Activated naive CD8-positive, alpha-beta T cell treated with anti-CD3 and anti-CD28 coated beads, Interleukin-2, amount 50 U/mL, for 16 hours (primary cell): ENCODE measurements around the gene DLX4.

Experiments used
- DNase-seq: peaks from one replicate; pipeline ENCODE4 v3.0.0-alpha.2; 2020; ENCODE audit warnings: low read depth, low spot score

The DLX4 gene

DNA sequence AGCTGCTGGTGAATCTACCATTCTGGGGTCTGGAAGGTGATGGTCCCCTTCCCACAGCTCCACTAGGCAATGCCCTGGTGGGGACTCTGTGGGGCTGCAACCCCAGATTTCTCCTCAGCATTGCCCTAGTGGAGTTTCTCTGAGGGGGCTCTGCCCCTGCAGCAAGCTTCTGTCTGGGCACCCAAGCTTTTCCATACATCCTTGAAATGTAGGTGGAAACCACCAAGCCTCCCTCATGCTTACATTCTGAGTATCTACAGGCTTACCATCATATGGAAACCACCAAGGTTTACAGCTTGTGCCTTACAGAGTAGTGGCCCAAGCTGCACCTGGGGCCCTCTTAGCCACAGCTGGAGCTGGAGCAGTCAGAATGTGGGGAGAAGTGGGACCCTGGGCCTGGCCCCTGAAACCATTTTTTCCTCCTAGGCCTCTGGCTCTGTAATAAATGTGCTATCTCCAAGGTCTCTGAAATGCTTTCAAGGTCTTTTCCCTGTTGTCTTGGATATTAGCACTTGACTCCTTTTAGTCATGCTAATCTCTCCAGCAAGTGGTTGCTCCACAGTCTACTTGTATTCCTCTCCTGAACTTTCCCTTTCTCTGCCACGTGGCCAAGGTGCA is 45.6 kb downstream of the DLX4 start:
- no peak for DNase-seq

DNA sequence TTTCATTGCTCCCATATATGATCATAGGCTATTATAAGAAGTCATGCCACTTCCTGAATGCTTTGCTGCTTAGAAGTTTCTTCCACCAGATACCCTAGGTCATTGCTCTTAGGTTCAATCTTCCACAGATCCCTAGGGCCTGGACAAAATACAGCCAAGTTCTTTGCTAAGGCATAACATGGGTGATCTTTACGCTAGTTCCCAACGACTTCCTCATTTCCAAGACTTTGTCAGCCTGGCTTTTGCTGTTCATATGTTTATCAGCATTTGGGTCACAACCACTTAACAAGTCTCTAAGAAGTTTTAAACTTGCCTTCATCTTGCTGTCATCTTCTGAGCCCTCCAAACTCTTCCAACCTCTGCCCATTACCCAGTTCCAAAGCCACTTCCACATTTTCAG is 46.2 kb downstream of the DLX4 start:
- DNase-seq, result no peak

DNA sequence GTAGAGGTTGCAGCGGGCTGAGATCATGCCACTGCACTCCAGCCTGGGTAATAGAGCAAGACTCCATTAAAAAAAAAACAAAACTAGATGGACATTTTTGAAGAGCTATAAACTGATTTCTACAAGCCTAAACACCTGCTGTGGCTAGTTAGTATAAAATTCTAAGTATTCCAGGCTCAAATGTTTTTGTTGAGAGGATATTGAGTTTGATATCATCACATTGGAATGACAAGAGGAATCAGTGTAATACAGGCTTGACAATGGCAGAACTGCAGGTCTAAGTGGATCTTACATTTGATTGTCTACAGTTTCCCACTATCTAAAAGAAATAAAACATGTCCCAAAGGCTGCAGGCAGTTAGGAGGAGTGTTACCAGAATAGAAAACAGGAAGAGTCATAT is 49.9 kb downstream of the DLX4 start:
- no peak for DNase-seq

DNA sequence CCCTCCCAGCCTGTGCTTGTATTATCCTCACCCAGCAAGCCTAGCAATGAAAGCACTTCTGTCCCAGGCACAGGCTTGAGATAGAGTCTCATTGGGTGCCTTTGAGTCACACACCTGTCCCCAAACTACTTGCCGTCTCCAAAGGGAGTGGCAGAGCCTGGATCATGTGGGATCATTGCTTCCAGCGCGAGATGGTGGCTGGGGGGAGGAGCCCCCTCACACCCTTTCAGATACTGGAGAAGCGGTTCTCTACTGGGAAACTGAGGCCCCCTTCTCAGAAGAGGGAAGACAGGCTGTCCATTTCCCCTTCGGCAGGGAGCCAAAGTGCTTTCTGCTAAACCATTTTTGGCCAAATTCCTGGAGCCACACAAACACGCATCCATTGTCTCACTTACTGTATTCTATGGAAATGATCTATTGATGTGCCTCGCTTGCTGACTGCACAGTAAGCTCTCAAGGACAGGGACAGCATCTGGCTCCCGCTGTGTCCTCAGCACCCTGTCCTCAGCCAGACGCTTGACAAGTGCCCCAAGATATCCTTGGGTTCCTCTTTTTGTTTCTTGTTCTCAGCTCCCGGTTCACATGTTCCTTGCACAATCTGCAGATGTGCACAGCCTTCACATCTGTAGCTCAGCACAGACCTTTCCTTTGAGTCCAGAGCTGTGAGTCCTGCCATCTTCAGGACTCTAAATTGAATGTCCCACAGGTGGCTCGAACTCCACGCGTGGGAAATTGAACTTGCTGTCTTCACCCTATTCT is 52.0 kb downstream of the DLX4 start:
- DNase-seq, result no peak

DNA sequence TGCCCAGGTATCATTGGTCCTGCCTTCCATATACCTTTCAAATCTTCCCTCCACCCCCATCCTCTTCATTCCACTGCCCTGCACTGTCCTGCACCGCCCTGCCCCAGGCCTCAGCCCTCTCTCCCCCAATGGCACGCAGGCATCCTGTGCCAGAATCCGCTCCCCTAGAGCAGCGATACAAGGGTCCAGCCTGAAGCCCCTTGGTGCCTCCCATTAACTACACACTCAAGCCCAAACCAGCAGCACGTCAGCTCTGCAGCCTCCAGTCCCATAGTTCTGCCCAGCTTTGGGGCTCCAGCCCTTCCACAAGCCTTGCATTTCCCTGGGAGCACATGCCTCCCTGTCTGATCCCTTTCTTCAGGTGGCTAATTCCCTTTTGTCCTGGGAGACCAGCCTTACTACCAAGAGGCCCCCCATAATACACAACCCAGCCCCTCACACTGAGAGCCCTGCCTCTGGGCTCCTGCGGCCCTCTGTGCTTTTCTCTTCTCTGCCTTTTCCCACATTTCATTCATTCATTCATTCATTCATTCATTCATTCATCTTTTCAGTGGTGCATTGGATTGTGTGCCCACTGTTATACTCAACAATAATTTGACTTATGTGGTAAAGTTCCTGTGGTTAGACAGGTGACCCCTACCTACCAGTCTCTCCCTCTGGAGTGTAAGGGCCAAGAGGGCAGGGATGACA is 52.8 kb downstream of the DLX4 start:
- no peak for DNase-seq

DNA sequence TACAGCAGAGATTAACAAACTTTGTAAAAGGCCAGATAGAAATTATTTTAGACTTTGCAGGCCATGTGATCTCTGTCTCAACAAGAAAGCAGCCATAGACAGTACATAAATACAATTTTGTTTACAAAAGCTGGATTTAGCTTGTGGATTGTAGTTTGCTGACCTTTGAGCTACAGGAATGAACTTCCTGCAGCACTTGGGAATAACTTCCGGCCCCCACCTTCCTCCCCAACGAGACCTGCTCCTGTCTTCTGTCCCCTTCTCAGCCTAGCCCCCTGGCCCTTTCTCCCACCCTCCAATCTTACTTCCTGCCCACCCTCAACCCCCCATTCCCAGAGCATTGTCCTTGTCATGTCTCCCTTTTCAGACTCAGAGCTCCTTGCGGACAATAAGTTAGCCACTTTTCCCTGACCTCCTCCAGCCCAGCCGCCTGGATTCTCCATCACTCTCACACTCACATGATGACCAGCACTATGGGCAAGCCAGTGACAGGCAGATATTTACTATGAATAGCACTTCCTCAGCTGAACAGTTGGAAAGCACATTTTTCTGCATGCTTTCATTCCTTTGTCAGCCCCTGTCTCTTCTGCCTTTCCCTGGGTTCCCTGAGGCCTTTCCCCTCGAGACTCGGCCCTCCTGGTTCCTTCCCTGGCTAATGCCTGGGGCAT is 53.6 kb downstream of the DLX4 start:
- no peak for DNase-seq

DNA sequence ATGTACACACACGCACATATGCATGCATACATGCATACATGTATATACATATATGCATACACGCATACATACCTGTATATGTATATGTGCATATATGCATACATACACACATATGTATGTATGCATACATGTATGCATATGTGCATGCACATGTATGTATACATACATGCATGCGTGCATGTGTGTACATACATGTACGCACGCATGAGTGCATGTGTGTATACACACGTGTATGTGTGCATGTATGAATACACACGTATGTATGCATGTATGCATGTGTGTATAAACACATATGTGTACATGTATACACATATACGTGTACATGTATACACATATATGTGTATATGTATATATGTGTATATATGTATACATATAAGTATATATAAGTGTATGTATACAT is 54.5 kb downstream of the DLX4 start:
- DNase-seq, result no peak
